ENCODE measurements around the gene MRPL51.

DNA sequence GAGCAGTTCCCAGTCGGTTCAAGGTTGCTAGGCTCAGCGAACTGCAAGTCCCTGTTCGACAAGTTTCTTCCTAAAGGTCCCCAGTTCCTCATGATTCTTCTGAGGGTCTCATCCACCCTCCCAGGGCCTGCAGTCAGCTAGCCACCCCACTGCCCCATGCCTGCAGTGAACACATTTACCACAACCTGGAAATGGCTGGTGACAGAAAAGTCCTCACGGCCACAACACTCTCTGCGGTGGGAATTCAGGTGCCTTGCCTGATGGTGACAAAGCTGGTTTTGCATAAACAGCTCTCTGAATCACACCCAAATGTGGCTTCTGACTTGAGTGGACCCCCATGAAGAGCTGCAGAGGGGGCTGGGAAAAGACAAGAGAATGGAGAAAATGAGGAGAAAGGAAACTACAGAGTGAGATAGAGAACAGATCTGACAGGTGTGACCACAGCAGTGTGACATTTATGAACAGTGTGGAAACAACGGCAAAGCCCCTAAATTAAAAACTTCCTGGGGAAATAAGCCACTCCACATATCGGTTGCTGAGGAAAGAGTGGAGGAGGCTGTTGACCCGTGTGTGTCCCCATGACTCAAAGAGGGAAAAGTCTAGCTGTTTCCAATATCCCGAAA, 49.6 kb downstream of the MRPL51 start:
- TF ChIP-seq EZH2 (IDR thresholded peaks at IDR 0.05; ENCODE audit: insufficient read depth, poor library complexity, severe bottlenecking) (no peak), EZH2phosphoT487 (IDR thresholded peaks at IDR 0.05; ENCODE audit: insufficient read depth, low read depth) (no peak)
